NCI-H460 (cell line): ENCODE results near the gene CPED1. TPM values are rescaled to one million over a fixed set of nuclear protein-coding genes. Genes with fewer than 3 reads are reported as not detected.
"Not testable (repeated sequence)": the region's sequence is repeated elsewhere in the genome, so short reads cannot be mapped to it uniquely, and the experiment has no call there.

Experiments
- DNase-seq: peaks from one replicate; pipeline ENCODE4 v3.0.0-alpha.2; 2016; ENCODE audit warnings: low read depth; ENCODE audit errors: extremely low read depth
- total RNA-seq: library from RNA; depleted of rRNA; stranded (reverse); fragments of >200 nt; shearing (Covaris generic); gene quantifications from 2 replicates; pipeline ENCODE4 v1.2.3, GENCODE V29; 2014

The CPED1 gene
- total RNA-seq, 1 experiment from 2014 or later: 17.0 TPM

GRCh38 chr7:121125454-121125853, 136.9 kb downstream of the CPED1 start:
- DNase-seq: not testable (repeated sequence)

- DNase-seq: no peak
These were observed 137.7 kb downstream of the CPED1 start for GRCh38 chr7:121126201-121126600.

GRCh38 chr7:121126801-121127534, 138.5 kb downstream of the CPED1 start:
- peak; percentile 15 for DNase-seq

GRCh38 chr7:121132940-121133339, 144.4 kb downstream of the CPED1 start:
- no peak for DNase-seq

GRCh38 chr7:121133444-121133843, 144.9 kb downstream of the CPED1 start:
- DNase-seq: no peak

GRCh38 chr7:121137580-121137979, 149.1 kb downstream of the CPED1 start:
- DNase-seq: no peak

GRCh38 chr7:121138262-121138933, 149.9 kb downstream of the CPED1 start:
- peak; percentile 36 for DNase-seq

GRCh38 chr7:121139427-121139826, 150.9 kb downstream of the CPED1 start:
- no peak for DNase-seq

- no peak for DNase-seq
These were observed 152.3 kb downstream of the CPED1 start for GRCh38 chr7:121140790-121141189.

GRCh38 chr7:121151774-121152221, 163.3 kb downstream of the CPED1 start:
- DNase-seq: no peak

GRCh38 chr7:121153411-121153810, 164.9 kb downstream of the CPED1 start:
- no peak for DNase-seq

- DNase-seq: no peak
These were observed 165.5 kb downstream of the CPED1 start for GRCh38 chr7:121153995-121154394.

- DNase-seq: no peak
These were observed 168.3 kb downstream of the CPED1 start for GRCh38 chr7:121156825-121157224.

GRCh38 chr7:121157341-121157751, 168.8 kb downstream of the CPED1 start:
- no peak for DNase-seq

GRCh38 chr7:121157885-121158590, 169.5 kb downstream of the CPED1 start:
- no peak for DNase-seq

- no peak for DNase-seq
These were observed 170.2 kb downstream of the CPED1 start for GRCh38 chr7:121158665-121159064.

GRCh38 chr7:121159553-121159952, 171.0 kb downstream of the CPED1 start:
- DNase-seq: no peak

GRCh38 chr7:121160150-121161008, 171.9 kb downstream of the CPED1 start:
- DNase-seq: no peak

- DNase-seq: no peak
These were observed 175.2 kb downstream of the CPED1 start for GRCh38 chr7:121163699-121164098.

GRCh38 chr7:121164247-121164646, 175.7 kb downstream of the CPED1 start:
- no peak for DNase-seq

GRCh38 chr7:121166916-121167315, 178.4 kb downstream of the CPED1 start:
- no peak for DNase-seq
